ENCODE measurements around the gene KRT71.

DNA sequence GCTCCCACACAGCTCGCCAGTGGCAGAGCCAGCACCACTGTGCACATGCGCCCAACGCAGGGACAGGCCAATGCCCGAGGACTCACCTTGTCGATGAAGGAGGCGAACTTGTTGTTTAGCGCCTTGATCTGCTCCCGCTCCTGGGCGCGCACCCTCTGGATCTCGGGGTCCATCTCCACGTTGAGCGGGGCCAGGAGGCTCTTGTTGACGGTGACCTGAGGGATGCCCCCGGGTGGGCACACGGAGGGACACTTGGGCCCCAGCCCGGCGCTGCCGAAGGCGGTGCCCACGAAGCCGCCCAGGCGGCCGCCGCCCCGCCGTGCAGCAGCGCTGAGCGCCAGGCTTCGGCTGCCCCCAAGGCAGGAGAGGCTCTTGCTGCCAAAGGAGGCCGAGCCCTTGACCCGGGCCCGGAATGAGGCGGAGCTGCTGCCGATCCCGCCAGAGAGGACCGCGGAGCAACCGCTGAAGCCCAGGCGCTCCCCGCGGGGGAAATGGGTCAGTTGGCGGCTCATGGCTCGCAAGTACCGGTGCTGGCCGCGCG is 48.1 kb upstream of the KRT71 start, which contains the start of gene KRT72:
- TF ChIP-seq CTCF (IDR thresholded peaks at IDR 0.05) (no peak), POLR2A (IDR thresholded peaks at IDR 0.05) (no peak)
